ENCODE results near the gene SHOC2. TPM values are rescaled to one million over a fixed set of nuclear protein-coding genes. Genes with fewer than 3 reads are reported as not detected.

Gene SHOC2
- total RNA-seq, 1 donor from 2014 or later: 38.8 TPM

Other genes starting within 250 kb of the SHOC2 start
- 144 TPM for gene PDCD4, start 47.7 kb upstream of the SHOC2 start, total RNA-seq
- 12.6 TPM for gene BBIP1, start 424 bp upstream of the SHOC2 start, total RNA-seq
- gene ADRA2A, start 157.4 kb downstream of the SHOC2 start, total RNA-seq: 0.44 TPM

Data from esophagus mucosa (tissue), 1 donor.